GM21447 (cell line): ENCODE results near the gene LMO4.

Source experiments
- ATAC-seq: cut with Tn5 transposase; IDR thresholded peaks from one replicate; pipeline ENCODE4 v1.9.1; 2021; ENCODE audit not compliant: unreplicated experiment

LMO4 gene

GRCh38 chr1:87356591-87356990 is 27.9 kb downstream of the LMO4 start:
- ATAC-seq, result no peak

- no peak for ATAC-seq
Observed at GRCh38 chr1:87358219-87358618, 29.5 kb downstream of the LMO4 start.

DNA sequence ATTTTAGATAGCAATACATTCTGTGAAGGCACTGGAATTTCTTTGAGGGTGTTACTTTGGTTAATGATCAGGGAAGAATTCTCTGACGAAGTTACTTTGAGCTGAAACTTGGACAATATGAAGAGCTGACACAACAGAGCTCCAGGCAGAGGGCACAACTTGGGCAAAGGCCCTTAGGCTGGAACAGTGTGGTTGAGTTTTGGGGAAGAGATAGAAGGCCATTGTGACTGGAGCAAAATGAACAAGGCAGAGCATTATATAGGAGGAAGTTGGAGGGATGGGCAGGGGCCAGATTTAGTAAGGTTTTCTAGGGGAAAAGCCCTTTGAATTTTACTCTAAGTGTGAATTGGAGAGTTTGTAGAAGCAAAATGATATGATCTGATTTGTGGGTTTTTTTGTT is 30.9 kb downstream of the LMO4 start:
- ATAC-seq, result no peak

GRCh38 chr1:87362063-87362833 is 33.6 kb downstream of the LMO4 start:
- no peak for ATAC-seq

DNA sequence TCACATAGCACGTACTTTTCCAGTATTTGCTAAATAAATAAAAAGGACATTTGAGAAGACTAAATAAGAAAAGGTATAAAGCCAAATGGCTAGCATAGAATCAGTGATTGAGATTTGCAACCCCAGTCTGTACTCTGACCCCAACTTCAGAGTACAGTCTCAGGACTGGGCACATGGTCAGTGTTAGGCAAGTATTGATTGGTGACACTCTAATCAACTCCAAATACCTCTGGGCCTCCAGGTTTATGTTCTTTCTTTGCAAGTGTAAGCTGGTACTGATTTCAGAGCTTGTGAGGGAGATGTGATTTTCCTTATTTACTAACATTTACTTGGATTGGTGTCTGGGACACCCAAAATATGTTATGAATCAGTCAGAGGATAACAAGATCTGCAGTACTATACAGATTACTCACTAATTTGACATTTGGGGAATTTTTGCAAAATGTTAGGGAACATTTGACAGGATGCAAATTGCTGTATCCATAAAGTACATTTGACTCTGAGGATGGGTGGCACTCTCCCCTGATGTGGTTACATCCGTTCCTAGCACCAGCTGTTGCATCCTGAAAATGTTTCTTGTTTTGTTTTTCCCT is 34.2 kb downstream of the LMO4 start:
- no peak for ATAC-seq

DNA sequence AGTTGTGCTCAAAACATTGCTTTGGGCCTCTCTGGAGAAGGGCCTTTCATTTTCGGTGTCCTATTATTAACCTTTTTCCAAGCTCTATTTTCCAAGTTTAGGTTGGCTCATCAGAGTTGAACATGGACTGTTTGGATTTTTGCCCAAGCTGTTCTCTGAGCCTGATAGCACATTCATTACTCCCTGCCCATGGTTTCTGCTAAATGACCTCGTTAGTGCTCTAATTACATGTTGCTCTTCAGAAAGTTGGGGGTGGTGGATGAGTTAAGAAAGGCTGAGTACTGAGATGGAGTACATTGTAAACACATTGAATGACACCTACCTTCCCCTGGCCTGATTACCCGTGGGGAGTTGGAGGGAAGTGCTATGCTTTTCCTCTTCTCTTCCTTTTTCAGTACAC is 38.9 kb downstream of the LMO4 start:
- no peak for ATAC-seq

DNA sequence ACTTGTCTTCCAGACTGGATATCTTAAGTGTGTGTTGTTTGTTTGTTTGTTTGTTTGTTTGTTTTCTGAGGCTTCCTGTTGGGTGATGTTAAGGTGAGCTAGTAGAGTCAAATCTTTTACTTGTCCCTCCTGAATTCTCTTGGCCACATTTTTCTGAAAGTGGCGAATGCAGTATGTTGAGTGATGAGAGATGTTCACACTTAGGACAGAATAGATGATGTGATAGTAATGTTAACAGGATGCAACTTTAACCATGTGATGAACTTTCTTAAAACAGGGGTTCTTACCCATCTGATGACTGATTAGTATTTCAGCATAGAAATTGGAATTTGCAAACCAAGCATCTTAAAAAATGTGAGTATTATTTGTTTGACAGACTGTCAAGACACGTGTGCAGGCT is 40.2 kb downstream of the LMO4 start:
- ATAC-seq, result no peak

- ATAC-seq, result no peak
Observed at GRCh38 chr1:87369736-87370478, 41.2 kb downstream of the LMO4 start.

- ATAC-seq, result no peak
Observed at GRCh38 chr1:87370544-87370943, 41.9 kb downstream of the LMO4 start.

DNA sequence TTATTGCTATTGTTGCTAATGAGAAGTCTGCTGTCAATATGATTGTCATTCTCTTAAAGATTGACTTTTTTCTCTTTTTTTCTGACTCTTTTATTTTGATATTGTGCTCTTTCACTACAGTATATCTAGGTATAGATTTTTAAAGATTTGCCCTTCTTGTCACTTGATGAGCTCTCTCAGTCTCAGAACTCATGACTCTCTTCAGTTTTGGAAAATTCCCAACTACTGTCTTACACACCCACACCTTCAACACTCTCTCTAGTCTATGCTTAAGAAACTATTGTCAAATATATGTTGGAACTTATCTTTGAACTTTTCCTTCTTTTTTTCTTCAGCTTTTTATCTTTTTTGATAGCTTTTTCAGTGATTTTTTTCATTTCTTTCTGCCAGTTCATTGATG is 50.6 kb downstream of the LMO4 start:
- ATAC-seq, result no peak

DNA sequence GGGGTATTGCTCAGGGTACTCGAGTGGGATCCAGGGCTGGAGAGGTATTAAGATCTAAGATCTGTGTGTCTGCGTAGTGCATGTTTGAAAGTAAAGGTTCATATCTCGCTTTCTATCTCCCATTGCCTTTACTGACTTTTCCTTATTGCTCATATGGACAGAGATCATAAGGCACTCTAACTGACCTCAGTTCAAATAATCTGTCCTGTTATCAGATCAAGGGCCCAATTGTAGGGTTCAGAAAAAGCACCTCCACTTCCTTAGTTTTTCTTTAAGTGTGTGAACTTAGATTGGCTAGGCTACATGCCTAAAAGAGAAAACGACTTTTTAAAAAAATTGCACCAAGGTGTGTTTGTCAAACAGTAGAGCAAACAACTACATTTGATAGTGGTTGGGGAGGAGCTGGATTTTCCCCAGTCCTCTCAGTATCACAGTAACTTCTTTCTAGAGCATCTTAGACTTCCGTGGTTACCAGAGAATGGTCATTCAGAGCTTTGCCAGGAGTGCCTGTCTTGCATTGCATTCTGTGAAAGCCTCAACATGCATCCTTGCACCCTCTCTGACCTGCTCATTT is 57.6 kb downstream of the LMO4 start:
- ATAC-seq, result no peak

GRCh38 chr1:87388411-87388810 is 59.7 kb downstream of the LMO4 start:
- no peak for ATAC-seq

DNA sequence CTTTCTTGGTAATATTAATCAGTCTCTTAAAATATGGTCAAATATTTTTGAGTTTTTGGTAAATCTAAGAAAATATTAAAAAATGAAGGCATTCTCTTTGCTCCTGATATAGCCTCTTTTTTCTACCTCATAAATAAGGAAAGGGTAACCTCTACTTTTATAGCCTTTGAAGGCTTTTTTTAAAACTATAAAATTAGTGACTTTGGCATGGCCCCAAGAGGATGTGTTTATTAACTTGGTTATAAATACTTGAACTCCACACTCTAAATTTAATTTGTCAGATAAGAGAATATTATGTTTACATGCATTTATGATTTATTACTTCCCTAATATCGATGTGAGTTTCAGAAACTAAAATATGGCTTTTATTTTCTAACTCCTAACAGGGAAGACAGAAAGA is 60.3 kb downstream of the LMO4 start:
- no peak for ATAC-seq

- no peak for ATAC-seq
Observed at GRCh38 chr1:87389546-87389945, 60.9 kb downstream of the LMO4 start.

GRCh38 chr1:87392248-87393192 is 63.8 kb downstream of the LMO4 start:
- ATAC-seq, result no peak

DNA sequence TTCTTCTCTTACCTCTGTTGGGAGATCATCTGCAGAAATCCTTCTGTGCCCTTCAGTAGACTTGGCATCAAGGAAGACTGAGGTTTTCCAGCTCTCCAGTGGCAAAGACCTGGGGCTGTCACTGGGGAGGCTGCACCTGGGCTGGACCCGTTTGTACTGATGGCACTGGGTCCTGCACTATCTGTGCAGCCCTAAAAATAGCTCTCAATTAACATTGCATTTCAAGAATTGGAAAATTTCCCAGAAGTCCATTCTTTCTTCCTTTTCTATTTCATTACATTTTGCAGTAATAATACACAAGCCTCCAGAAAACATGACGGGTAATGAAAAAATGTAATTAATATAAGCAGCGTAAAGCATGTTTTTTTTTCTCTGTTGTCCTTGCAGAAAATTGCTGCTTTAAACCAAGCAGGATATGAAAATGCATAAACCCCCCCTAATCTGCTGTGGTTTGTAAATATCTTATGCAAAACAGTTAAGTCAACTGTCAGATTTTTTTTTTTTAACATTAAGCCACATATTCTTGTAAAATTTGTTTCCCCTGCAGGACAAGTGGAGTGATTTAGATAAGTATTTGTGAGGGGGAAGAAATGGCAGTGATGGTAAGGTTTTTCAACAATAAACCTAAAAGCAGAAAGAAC is 64.9 kb downstream of the LMO4 start:
- ATAC-seq, result no peak

GRCh38 chr1:87394513-87394912 is 65.8 kb downstream of the LMO4 start:
- no peak for ATAC-seq

- no peak for ATAC-seq
Observed at GRCh38 chr1:87394982-87395381, 66.3 kb downstream of the LMO4 start.
